ENCODE results near the gene UNC5A. TPM values are rescaled to one million over a fixed set of nuclear protein-coding genes. Genes with fewer than 3 reads are reported as not detected.
A peak's percentile ranks its signal among the peaks of the same experiment; 100 is the strongest.

UNC5A gene
- polyA plus RNA-seq, 1 of the 3 experiments (the other 2 are of a cell fraction): 0.46 TPM

GRCh38 chr5:176853151-176853778 is 42.9 kb downstream of the UNC5A start (continued):
- no peak for TF ChIP-seq PBX3 (IDR thresholded peaks at IDR 0.05)
- no peak for TF ChIP-seq REST (IDR thresholded peaks at IDR 0.05; ENCODE audit: low read depth, low read length)

- CTCF ChIA-PET: interaction anchor here (0.7 to 1.8 kb wide), 3 partner anchors 20 to 193 kb away, joined by 3 to 4 read pairs (median 3); no protein-coding TSS in a partner anchor
Measured at GRCh38 chr5:176854164-176854563, 43.8 kb downstream of the UNC5A start.

GRCh38 chr5:176855598-176855997 is 45.2 kb downstream of the UNC5A start:
- 80% methylated on average over 8 of the region's 18 CpGs for WGBS (ENCODE audit: low lambda C conversion rate)
- H3F3A ChIP-seq (replicated peaks; ENCODE audit: insufficient read depth): no peaks in the 10 kb centered on the region
- no peak overlapping the region for H3K4me3 ChIP-seq (ENCODE audit: low read depth in 2 of 2, low read length in 1 of 2)
- H4K20me1 ChIP-seq (ENCODE audit: insufficient read depth): no peaks in the 10 kb centered on the region
- H3K36me3 ChIP-seq (replicated peaks in 1 of 2; ENCODE audit: control insufficient read depth in 1 of 2, insufficient read depth in 2 of 2, low read length in 1 of 2): no peaks in the 10 kb centered on the region
- H3K27ac ChIP-seq (ENCODE audit: low read depth in 2 of 2, low read length in 1 of 2): no peak overlapping the region
- no peak for DNase-seq
- H3K9me3 ChIP-seq: no peaks in the 10 kb centered on the region
- H3K4me2 ChIP-seq: no peak overlapping the region
- no peak overlapping the region for H2AFZ ChIP-seq (ENCODE audit: low read depth)
- H3K9ac ChIP-seq: no peak overlapping the region
- CTCF ChIA-PET: interaction anchor here (0.7 to 1.8 kb wide), 6 partner anchors 9 to 198 kb away, joined by 3 to 5 read pairs (median 4); no protein-coding TSS in a partner anchor
- H3K79me2 ChIP-seq (ENCODE audit: insufficient read depth): no peaks in the 10 kb centered on the region
- peaks cover 0 to 16% of the 10 kb centered on the region in 2 experiments; a peak in 1 of 4 replicates for H3K4me1 ChIP-seq (ENCODE audit: control insufficient read depth in 1 of 2, insufficient read depth in 2 of 2, low read depth in 1 of 2, low read length in 1 of 2)
- H3K9me2 ChIP-seq: no peaks in the 10 kb centered on the region
- TF ChIP-seq YY1 (IDR thresholded peaks at IDR 0.05; ENCODE audit: low read depth): no peak
- TF ChIP-seq USF1 (IDR thresholded peaks at IDR 0.05; ENCODE audit: borderline replicate concordance, low read depth): no peak
- no peak for TF ChIP-seq SIN3A (IDR thresholded peaks at IDR 0.05; ENCODE audit: borderline replicate concordance, low read depth, low read length)
- TF ChIP-seq ZBTB33 (IDR thresholded peaks at IDR 0.05; ENCODE audit: borderline replicate concordance, low read depth): no peak
- TF ChIP-seq FOXM1 (IDR thresholded peaks at IDR 0.05; ENCODE audit: low read depth): no peak
- no peak for TF ChIP-seq MEF2A (IDR thresholded peaks at IDR 0.05; ENCODE audit: borderline replicate concordance, low read depth)
- TF ChIP-seq IRF3 (IDR thresholded peaks at IDR 0.05; ENCODE audit: low read depth, low read length): no peak
- no peak for TF ChIP-seq TCF12 (IDR thresholded peaks at IDR 0.05)
- POLR2A ChIA-PET: no interaction called here
- H3K27me3 ChIP-seq (ENCODE audit: insufficient read depth): no peaks in the 10 kb centered on the region

More at GRCh38 chr5:176854164-176854563, 43.8 kb downstream of the UNC5A start:
- TF ChIP-seq FOXM1 (IDR thresholded peaks at IDR 0.05; ENCODE audit: low read depth) (no peak), RAD21 (IDR thresholded peaks at IDR 0.05; ENCODE audit: low read length) (peak; percentile 10; the same call in 1 of the 2 replicates)
- H3K9me2 ChIP-seq: no peaks in the 10 kb centered on the region
- H3K9ac ChIP-seq: no peak overlapping the region
- no peaks in the 10 kb centered on the region for H3K27me3 ChIP-seq (ENCODE audit: insufficient read depth)
- H3K36me3 ChIP-seq (replicated peaks in 1 of 2; ENCODE audit: control insufficient read depth in 1 of 2, insufficient read depth in 2 of 2, low read length in 1 of 2): no peaks in the 10 kb centered on the region
- POLR2A ChIA-PET: no interaction called here
- no peak overlapping the region for H3K27ac ChIP-seq (ENCODE audit: low read depth in 2 of 2, low read length in 1 of 2)
- no peaks in the 10 kb centered on the region for H3K9me3 ChIP-seq
- H3K4me1 ChIP-seq (ENCODE audit: control insufficient read depth in 1 of 2, insufficient read depth in 2 of 2, low read depth in 1 of 2, low read length in 1 of 2): peaks cover 0 to 16% of the 10 kb centered on the region in 2 experiments; a peak in 1 of 4 replicates
- no peaks in the 10 kb centered on the region for H3F3A ChIP-seq (replicated peaks; ENCODE audit: insufficient read depth)
- no peak overlapping the region for H2AFZ ChIP-seq (ENCODE audit: low read depth)
- 75% methylated on average over 8 of the region's 8 CpGs for WGBS (ENCODE audit: low lambda C conversion rate)
- no peak overlapping the region for H3K4me3 ChIP-seq (ENCODE audit: low read depth in 2 of 2, low read length in 1 of 2)
- H3K79me2 ChIP-seq (ENCODE audit: insufficient read depth): no peaks in the 10 kb centered on the region
- no peak for DNase-seq
- H4K20me1 ChIP-seq (ENCODE audit: insufficient read depth): no peaks in the 10 kb centered on the region
- no peak overlapping the region for H3K4me2 ChIP-seq
